GM08714 (cell line): ENCODE results near the gene GOSR1.
"Not testable (repeated sequence)": the region's sequence is repeated elsewhere in the genome, so short reads cannot be mapped to it uniquely, and the experiment has no call there.

Source experiments
- H3K4me3 ChIP-seq: fragments of 200-500 bp; sonication (Bioruptor generic); 2 replicates; pipeline ENCODE4 v1.5.1; 2014; ENCODE audit warnings: mild to moderate bottlenecking, low read length, inconsistent platforms
- ZNF274 ChIP-seq: IDR thresholded peaks from 2 replicates; pipeline ENCODE4 v1.6.1; 2012; ENCODE audit warnings: mild to moderate bottlenecking, low read depth, low read length

GOSR1 gene

GRCh38 chr17:30549864-30550511 is 72.8 kb downstream of the GOSR1 start:
- no peak overlapping the region for H3K4me3 ChIP-seq
- no peak for TF ChIP-seq ZNF274

DNA sequence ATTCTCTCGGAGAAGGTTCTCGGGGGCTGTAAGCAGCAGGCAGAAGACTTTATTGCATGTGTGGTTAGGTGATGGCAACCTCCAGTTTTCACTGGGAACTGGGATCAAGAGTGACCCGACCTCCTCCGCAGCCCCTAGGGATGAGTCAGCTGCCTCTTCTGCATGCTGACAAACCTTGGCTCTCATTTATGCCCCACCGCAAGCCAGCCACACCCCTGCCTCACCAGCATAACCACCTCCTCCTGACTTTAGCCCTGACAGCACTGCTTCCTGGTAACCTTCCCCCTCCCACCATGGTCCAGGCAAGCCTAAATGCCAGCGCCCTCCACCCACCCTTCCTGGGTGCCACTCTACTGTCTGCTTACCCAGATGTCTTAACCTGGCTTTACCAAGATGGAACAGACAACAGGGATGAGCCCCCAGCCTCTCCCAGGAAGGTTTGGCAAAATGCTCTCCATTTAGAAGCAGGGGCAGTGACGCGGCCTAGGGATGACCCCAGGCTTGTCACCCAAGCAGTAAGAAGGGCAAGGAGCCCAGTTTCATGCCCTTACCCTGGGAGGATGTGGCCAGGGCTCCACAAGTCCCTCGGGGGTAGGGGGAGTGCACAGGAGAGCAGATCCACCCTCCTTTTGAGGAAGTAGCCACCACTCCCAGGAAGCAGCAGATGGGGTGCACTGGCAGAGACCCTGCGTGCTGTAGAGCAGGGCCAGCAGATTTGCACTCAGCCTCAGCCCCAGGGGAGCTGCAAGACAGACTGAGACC is 73.5 kb downstream of the GOSR1 start:
- no peak for TF ChIP-seq ZNF274
- H3K4me3 ChIP-seq = no peak overlapping the region; the same call in 1 of the 2 replicates

- H3K4me3 ChIP-seq = not testable (repeated sequence)
These were observed 74.2 kb downstream of the GOSR1 start for GRCh38 chr17:30551274-30551995.

- no peak for TF ChIP-seq ZNF274
- H3K4me3 ChIP-seq = no peak overlapping the region
These were observed 74.8 kb downstream of the GOSR1 start for GRCh38 chr17:30551996-30552339.

DNA sequence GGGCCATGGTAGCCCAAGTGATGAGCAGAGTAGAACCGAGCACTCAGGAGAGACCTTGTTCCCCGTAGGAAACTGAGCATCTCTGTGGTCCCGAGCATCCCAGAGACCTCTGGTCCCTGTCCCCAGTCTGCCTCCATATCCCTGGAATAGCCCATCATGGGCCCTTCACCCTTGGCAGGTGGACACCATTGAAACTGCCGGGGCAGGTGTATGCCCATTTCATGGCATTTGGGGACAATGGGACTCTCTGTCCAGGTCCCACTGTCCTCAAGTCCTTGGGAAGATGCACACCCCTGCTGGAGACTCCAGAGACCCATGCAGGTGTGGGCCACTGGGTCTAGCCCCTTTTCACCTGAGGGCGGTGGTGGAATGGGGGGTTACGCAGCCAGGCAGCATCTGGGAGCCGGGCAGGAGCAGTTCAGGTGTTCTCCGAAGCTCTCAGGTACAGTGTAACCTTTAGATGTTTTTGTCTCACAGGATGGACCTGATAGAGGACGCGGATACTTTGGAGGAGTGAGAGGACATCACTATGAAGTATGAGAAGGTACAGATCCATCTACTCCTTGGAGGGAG is 75.9 kb downstream of the GOSR1 start:
- H3K4me3 ChIP-seq = no peak overlapping the region
- TF ChIP-seq ZNF274 = no peak

- not testable (repeated sequence) for H3K4me3 ChIP-seq
These were observed 76.7 kb downstream of the GOSR1 start for GRCh38 chr17:30553823-30554440.

GRCh38 chr17:30554839-30555751 is 77.9 kb downstream of the GOSR1 start:
- TF ChIP-seq ZNF274 = no peak
- H3K4me3 ChIP-seq = no peak overlapping the region

DNA sequence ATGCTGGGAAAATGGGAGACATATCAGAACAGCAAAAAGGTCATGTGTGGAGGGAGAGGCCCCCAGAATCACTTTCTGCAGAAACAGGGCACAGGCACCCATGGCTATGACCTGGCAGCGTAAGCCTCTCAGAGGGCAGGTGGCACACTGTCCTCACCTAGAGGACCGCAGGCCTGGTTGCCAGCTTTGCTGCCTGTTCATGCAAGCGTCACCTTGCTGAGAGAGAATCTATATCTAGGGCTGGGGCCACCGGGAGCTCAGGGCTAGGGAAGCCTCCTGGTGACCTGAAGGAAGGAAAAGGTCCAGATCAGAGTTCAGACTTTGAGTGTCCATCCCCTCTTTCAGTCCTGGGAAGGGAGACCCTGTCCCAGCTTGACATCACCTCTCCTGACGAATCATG is 78.7 kb downstream of the GOSR1 start:
- H3K4me3 ChIP-seq = no peak overlapping the region
- TF ChIP-seq ZNF274 = no peak

- no peak for TF ChIP-seq ZNF274
- H3K4me3 ChIP-seq = no peak overlapping the region
These were observed 79.4 kb downstream of the GOSR1 start for GRCh38 chr17:30556374-30557332.

DNA sequence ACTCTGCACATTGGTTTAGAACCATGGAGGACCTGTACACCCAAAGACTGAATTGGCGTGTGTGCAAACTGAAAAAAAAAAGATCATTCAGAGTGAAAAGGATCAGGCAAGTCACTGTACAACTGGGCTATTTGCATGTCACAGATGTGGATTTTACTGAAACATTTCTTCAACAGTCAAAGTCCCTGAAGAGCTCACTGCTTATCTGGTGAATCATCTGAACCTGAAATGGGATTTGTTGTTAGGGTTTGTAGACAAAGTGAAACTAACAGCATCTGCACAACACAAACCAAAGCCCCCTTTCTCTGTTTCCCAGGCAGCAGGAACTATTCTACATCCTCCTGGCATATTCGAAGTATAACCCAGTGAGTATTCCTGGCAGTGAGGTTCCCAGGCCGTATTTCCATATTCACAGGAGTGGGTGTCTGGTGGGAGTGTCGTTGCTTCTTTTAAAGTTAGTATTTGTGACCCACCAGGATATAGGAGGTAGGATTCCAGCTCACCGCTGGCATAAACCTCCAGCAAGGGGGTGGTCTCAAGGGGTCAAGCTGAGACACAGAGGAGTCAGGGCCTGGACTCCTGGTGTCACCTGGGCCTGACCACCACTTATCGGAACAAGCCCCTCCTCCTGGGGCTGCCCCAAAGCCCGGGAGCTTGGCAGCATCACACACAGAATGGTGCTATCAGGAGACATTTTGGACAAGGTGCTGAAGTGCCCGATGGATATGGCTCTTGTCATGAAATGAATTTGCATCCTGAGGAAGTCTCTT is 80.9 kb downstream of the GOSR1 start:
- TF ChIP-seq ZNF274 = no peak
- no peak overlapping the region for H3K4me3 ChIP-seq

GRCh38 chr17:30558686-30559545 is 81.7 kb downstream of the GOSR1 start:
- H3K4me3 ChIP-seq = no peak overlapping the region
- TF ChIP-seq ZNF274 = no peak
